Endothelial cell of umbilical vein (primary cell): Measurements from ENCODE around the gene TUSC2. TPM values are rescaled to one million over a fixed set of nuclear protein-coding genes. Genes with fewer than 3 reads are reported as not detected.
A peak's percentile ranks its signal among the peaks of the same experiment; 100 is the strongest.

Experiments
- BruUV-seq: library from RNA; stranded (reverse); fragments of 400-500 nt; replicated peaks from 2 replicates; lab custom pipeline; 2021; lab: Mats Ljungman, UMichigan
- CTCF ChIA-PET: fragments of 300-600, 350-600 bp; sonication (Branson Sonifier 250); formaldehyde crosslinking; loops from one replicate; lab custom pipeline; 2021; ENCODE audit warnings: antibody characterized with exemption, inconsistent platforms; lab: Charles Lee
- POLR2A ChIA-PET: fragments of 300-600, 350-600 bp; sonication (Branson Sonifier 250); formaldehyde crosslinking; loops from one replicate; lab custom pipeline; 2021; ENCODE audit warnings: antibody characterized with exemption, inconsistent platforms; lab: Charles Lee
- DNase-seq: peaks from one replicate; pipeline ENCODE4 v3.0.0-alpha.2; 2011; ENCODE audit warnings: low read depth, low spot score
- FAIRE-seq: peaks from 2 replicates; lab custom pipeline; 2011; peaks lifted over from hg19 to GRCh38; lab: Jason Lieb, UNC
- H2AFZ ChIP-seq: 2 replicates; pipeline ENCODE4 v1.6.0; 2012; ENCODE audit warnings: low read depth, low read length, control low read depth, inconsistent platforms
- H3K27ac ChIP-seq: 2 replicates; pipeline ENCODE4 v1.5.1; 2011; ENCODE audit warnings: low read depth, mild to moderate bottlenecking, control low read depth, low read length, moderate library complexity; ENCODE audit not compliant: insufficient read depth
- H3K27me3 ChIP-seq, 2 experiments: 2 replicates each; pipeline versions ENCODE4 v1.6.0 to v1.6.1; 2011; ENCODE audit warnings: low read length in 2 of 2, mixed read lengths in 1 of 2; ENCODE audit not compliant: control insufficient read depth in 2 of 2, insufficient read depth in 2 of 2
- H3K36me3 ChIP-seq, 2 experiments: 2 replicates in 1 of 2; 3 replicates in 1 of 2; pipeline ENCODE4 v1.5.1; 2011; ENCODE audit warnings: low read length in 2 of 2, mild to moderate bottlenecking in 1 of 2, moderate library complexity in 1 of 2; ENCODE audit not compliant: control insufficient read depth in 2 of 2, insufficient read depth in 2 of 2; ENCODE audit errors: extremely low read depth in 1 of 2
- H3K4me1 ChIP-seq: 3 replicates; pipeline ENCODE4 v1.5.1; 2011; ENCODE audit warnings: mild to moderate bottlenecking, low read length; ENCODE audit not compliant: control insufficient read depth, insufficient read depth; ENCODE audit errors: extremely low read depth
- H3K4me2 ChIP-seq: 2 replicates; pipeline ENCODE4 v1.6.1; 2011; ENCODE audit warnings: low read length, control low read depth, mixed read lengths; ENCODE audit not compliant: insufficient read depth
- H3K4me3 ChIP-seq, 3 experiments: fragments of 200-600 bp in 1 of 3; sonication (generic), shearing (Covaris generic) in 1 of 3; replicated peaks in 1 of 3; 2 replicates each; pipeline ENCODE4 v1.5.1; 2011 to 2016; ENCODE audit warnings: control low read depth in 3 of 3, low read length in 3 of 3, mild to moderate bottlenecking in 2 of 3, inconsistent platforms in 1 of 3, low read depth in 1 of 3, moderate library complexity in 1 of 3; ENCODE audit not compliant: insufficient read depth in 1 of 3
- H3K79me2 ChIP-seq: 2 replicates; pipeline ENCODE4 v1.6.0; 2012; ENCODE audit warnings: low read length, inconsistent platforms; ENCODE audit not compliant: control insufficient read depth, insufficient read depth
- H3K9ac ChIP-seq: replicated peaks from 2 replicates; pipeline ENCODE3; 2011; ENCODE audit warnings: low read length, control low read depth; ENCODE audit not compliant: insufficient read depth; ENCODE audit errors: extremely low read depth
- H3K9me1 ChIP-seq: replicated peaks from 3 replicates; pipeline ENCODE4 v1.6.0; 2011; ENCODE audit warnings: mild to moderate bottlenecking, low read length; ENCODE audit not compliant: control insufficient read depth, insufficient read depth; ENCODE audit errors: extremely low read depth
- H3K9me3 ChIP-seq: replicated peaks from 2 replicates; pipeline ENCODE4 v1.5.1; 2012; ENCODE audit warnings: low read length, inconsistent platforms; ENCODE audit not compliant: control insufficient read depth, insufficient read depth
- H4K20me1 ChIP-seq: replicated peaks from 2 replicates; pipeline ENCODE3; 2011; ENCODE audit warnings: mild to moderate bottlenecking, low read length; ENCODE audit not compliant: control insufficient read depth, insufficient read depth; ENCODE audit errors: extremely low read depth
- GATA2 ChIP-seq: IDR thresholded peaks from 2 replicates; pipeline ENCODE4 v1.7.0; 2011; ENCODE audit warnings: low read depth, mild to moderate bottlenecking, moderate library complexity, mixed read lengths, low read length; ENCODE audit not compliant: insufficient read length, insufficient read depth
- POLR2A ChIP-seq: IDR thresholded peaks from 2 replicates; pipeline ENCODE4 v1.6.1; 2012; ENCODE audit warnings: low read depth, mild to moderate bottlenecking, control low read depth, low read length
- POLR2AphosphoS5 ChIP-seq: IDR thresholded peaks from 2 replicates; pipeline ENCODE4 v1.6.1; 2012; ENCODE audit warnings: low read depth, mild to moderate bottlenecking, control low read depth, low read length, moderate library complexity; ENCODE audit not compliant: insufficient read depth
- dilution Hi-C: fragments of 300-500 bp; cut with MboI; formaldehyde crosslinking; loops from one replicate; pipeline ENCODE4 v1.15.0; 2019; ENCODE audit warnings: low sequenced_read_pairs; ENCODE audit not compliant: extremely low pct_ligation_motif_present
- intact Hi-C: fragments of 100-400 bp; cut with micrococcal nuclease; formaldehyde crosslinking; loops from one replicate; pipeline ENCODE4 v1.10.0; 2022
- polyA plus RNA-seq, 4 experiments: library from polyadenylated mRNA; depleted of rRNA in 3 of 4; stranded (reverse) in 3 of 4; unstranded in 1 of 4; fragments of >200 nt; gene quantifications; 2 replicates each; pipeline versions ENCODE4 v1.2.1 to v1.2.3, GENCODE V29; 2011 to 2012; ENCODE audit warnings: missing spikeins in 1 of 4
- total RNA-seq: library from RNA; stranded (reverse); gene quantifications from 2 replicates; pipeline ENCODE4 v1.2.3, GENCODE V29; 2021
- TF ChIP-seq, protein P1 (sequence below), 2 donors: IDR thresholded peaks; 1 replicate in 1 of 2; 2 replicates in 1 of 2; pipeline ENCODE4 v1.5.1; 2011; ENCODE audit warnings: low read length in 2 of 2, mild to moderate bottlenecking in 2 of 2, moderate library complexity in 2 of 2, control low read depth in 1 of 2, inconsistent platforms in 1 of 2, low read depth in 1 of 2; ENCODE audit not compliant: insufficient read depth in 1 of 2; ENCODE audit errors: extremely low read depth in 1 of 2

Gene TUSC2
- total and polyA plus RNA-seq, 2 donors (not counting 3 experiments of a cell fraction or from before 2014, with no cell fraction given) = 30.0 to 89.0 TPM

DNA sequence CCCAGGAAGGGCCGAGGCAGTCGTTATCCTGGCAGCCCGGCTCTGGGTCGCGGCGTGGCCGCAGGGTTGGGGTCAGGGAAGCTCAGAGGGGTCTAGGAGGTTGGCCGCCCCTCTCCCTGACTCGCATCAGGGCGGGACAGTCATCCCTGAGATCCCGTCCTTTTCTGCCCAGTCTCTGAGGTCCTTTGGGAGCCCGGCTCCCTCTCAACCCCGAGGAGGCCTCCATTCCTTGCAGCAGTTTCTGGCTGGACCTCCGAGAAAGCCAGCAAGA is 6.0 kb downstream of the TUSC2 start:
- Histone ChIP-seq H3K79me2 (peaks cover 49% of the 10 kb centered on the region), H3K4me1 (peaks cover 60% of the 10 kb centered on the region), H3K36me3 (peaks cover 10 to 36% of the 10 kb centered on the region in 2 experiments), H3K27me3 (no peaks in the 10 kb centered on the region), H3K9me3 (no peaks in the 10 kb centered on the region), H4K20me1 (no peaks in the 10 kb centered on the region), H3K9me1 (no peaks in the 10 kb centered on the region), H3K4me3 (peak overlapping the region; percentile 31 to 89 (median 62)), H3K27ac (peak overlapping the region; percentile 99), H2AFZ (no peak overlapping the region), H3K9ac (peak overlapping the region; percentile 88), H3K4me2 (peak overlapping the region; percentile 75)
- intact Hi-C loops (loop anchor here (1.0 to 2.0 kb wide), 2 partner anchors 30 to 155 kb away; partner anchors contain the start of gene IFRD2), dilution Hi-C loops (no loop called here)
- CTCF ChIA-PET = interaction anchor here (1.0 to 4.3 kb wide), 4 partner anchors 14 to 220 kb away, joined by 4 to 66 read pairs (median 23); partner anchors contain the start of genes HYAL3 and NAA80
- DNase-seq (no peak), FAIRE-seq (no peak)
- BruUV-seq = TSS peak; percentile 69
- POLR2A ChIA-PET = interaction anchor here (5.1 kb wide), 1 partner anchor 14 kb away, joined by 38 read pairs; no protein-coding TSS in a partner anchor
- TF ChIP-seq POLR2A = peak; percentile 59
- TF ChIP-seq, protein P1, sequence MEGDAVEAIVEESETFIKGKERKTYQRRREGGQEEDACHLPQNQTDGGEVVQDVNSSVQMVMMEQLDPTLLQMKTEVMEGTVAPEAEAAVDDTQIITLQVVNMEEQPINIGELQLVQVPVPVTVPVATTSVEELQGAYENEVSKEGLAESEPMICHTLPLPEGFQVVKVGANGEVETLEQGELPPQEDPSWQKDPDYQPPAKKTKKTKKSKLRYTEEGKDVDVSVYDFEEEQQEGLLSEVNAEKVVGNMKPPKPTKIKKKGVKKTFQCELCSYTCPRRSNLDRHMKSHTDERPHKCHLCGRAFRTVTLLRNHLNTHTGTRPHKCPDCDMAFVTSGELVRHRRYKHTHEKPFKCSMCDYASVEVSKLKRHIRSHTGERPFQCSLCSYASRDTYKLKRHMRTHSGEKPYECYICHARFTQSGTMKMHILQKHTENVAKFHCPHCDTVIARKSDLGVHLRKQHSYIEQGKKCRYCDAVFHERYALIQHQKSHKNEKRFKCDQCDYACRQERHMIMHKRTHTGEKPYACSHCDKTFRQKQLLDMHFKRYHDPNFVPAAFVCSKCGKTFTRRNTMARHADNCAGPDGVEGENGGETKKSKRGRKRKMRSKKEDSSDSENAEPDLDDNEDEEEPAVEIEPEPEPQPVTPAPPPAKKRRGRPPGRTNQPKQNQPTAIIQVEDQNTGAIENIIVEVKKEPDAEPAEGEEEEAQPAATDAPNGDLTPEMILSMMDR (IDR thresholded peaks at IDR 0.05; ENCODE audit: extremely low read depth in 1 of 2, insufficient read depth in 1 of 2, low read depth in 1 of 2, low read length in 2 of 2) = no peak
- TF ChIP-seq GATA2 = no peak
- peak; percentile 12 for TF ChIP-seq POLR2AphosphoS5
